GM06990 (cell line): ENCODE measurements around the gene CD99L2.

Experiments used
- DNase-seq: peaks from one replicate; pipeline ENCODE4 v3.0.0-alpha.2; 2011; ENCODE audit not compliant: insufficient read length; ENCODE audit errors: extremely low read depth
- H3K27me3 ChIP-seq: replicated peaks from 2 replicates; pipeline ENCODE4 v1.6.0; 2011; ENCODE audit warnings: low read length; ENCODE audit not compliant: control insufficient read depth, insufficient read depth
- H3K36me3 ChIP-seq: 2 replicates; pipeline ENCODE4 v1.5.1; 2011; ENCODE audit warnings: low read length; ENCODE audit not compliant: control insufficient read depth, insufficient read depth
- H3K4me3 ChIP-seq: replicated peaks from 2 replicates; pipeline ENCODE4 v1.5.1; 2011; ENCODE audit warnings: low read depth, mild to moderate bottlenecking, control low read depth, low read length
- TF ChIP-seq, protein P1 (sequence below): IDR thresholded peaks from 2 replicates; pipeline ENCODE4 v1.5.1; 2011; ENCODE audit warnings: low read length, control low read depth, mild to moderate bottlenecking, inconsistent platforms; ENCODE audit not compliant: insufficient read depth, poor library complexity, severe bottlenecking

Gene CD99L2

DNA sequence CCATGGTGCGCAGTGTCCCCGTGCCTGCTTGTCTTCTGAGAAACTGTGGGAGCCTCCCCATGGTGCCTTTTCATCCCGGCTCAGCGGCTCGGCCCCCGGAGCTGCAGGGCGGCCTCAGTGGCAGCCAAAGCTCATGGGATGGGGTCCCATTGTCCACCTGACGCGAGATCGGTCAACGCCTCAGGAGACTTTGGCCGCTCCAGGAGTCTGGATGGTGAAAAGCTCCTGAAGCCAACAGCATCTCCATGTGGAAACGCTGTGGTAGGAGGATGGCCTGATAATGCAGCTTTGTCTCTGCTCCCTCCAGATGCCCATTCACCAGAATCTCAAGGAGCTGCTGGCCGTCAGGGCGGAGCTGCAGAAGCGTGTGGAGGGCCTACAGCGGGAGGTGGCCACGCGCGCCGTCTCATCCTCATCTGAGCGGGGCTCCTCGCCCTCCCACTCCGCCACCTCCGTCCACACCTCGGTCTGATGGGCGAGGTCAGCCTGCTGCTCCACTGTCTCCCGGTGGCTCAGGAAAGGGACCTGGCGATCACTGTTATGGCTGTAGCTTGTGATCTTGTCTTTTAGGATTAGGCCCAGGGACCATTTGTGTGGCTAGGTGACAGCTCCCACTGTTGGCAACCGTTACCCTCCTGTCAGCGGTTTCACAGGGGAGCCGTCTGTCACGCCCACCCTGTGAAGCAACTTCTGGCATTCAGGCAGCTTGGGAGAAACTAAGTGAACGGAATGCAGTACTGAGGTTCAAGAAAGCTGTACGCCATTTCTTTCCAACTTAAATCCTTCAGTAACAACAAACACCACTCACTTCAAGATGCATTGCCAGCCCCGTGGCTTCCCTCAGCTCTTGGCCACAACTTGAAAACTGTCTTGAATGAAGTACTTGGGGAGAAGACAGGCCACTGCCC is 136.0 kb downstream of the CD99L2 start:
- TF ChIP-seq, protein P1, sequence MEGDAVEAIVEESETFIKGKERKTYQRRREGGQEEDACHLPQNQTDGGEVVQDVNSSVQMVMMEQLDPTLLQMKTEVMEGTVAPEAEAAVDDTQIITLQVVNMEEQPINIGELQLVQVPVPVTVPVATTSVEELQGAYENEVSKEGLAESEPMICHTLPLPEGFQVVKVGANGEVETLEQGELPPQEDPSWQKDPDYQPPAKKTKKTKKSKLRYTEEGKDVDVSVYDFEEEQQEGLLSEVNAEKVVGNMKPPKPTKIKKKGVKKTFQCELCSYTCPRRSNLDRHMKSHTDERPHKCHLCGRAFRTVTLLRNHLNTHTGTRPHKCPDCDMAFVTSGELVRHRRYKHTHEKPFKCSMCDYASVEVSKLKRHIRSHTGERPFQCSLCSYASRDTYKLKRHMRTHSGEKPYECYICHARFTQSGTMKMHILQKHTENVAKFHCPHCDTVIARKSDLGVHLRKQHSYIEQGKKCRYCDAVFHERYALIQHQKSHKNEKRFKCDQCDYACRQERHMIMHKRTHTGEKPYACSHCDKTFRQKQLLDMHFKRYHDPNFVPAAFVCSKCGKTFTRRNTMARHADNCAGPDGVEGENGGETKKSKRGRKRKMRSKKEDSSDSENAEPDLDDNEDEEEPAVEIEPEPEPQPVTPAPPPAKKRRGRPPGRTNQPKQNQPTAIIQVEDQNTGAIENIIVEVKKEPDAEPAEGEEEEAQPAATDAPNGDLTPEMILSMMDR: no peak
- Histone ChIP-seq H3K27me3 (no peaks in the 10 kb centered on the region), H3K4me3 (no peak overlapping the region), H3K36me3 (peaks cover 5% of the 10 kb centered on the region)
- DNase-seq: no peak

DNA sequence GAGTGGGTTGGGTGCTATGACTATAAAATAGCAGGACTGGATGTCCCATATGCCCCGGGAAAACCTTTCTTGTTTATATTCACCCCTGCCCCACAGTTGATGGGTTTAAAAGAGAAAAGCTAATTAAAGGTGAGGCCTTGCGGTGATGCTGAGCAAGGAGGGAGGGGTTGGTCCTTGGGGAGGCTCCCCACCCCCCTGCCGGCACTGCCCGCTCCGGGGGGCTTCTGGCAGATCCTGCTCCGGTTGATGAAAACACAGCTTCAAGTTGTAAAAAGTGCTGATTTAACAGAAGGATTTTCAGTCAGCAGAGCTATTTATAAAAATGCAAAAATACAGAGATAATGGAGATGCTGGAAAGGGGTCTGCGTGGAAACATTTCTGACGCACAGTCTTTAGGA is 136.7 kb downstream of the CD99L2 start:
- TF ChIP-seq, protein P1: no peak
- Histone ChIP-seq H3K27me3 (no peaks in the 10 kb centered on the region), H3K36me3 (peaks cover 5% of the 10 kb centered on the region), H3K4me3 (no peak overlapping the region)
- DNase-seq: no peak

DNA sequence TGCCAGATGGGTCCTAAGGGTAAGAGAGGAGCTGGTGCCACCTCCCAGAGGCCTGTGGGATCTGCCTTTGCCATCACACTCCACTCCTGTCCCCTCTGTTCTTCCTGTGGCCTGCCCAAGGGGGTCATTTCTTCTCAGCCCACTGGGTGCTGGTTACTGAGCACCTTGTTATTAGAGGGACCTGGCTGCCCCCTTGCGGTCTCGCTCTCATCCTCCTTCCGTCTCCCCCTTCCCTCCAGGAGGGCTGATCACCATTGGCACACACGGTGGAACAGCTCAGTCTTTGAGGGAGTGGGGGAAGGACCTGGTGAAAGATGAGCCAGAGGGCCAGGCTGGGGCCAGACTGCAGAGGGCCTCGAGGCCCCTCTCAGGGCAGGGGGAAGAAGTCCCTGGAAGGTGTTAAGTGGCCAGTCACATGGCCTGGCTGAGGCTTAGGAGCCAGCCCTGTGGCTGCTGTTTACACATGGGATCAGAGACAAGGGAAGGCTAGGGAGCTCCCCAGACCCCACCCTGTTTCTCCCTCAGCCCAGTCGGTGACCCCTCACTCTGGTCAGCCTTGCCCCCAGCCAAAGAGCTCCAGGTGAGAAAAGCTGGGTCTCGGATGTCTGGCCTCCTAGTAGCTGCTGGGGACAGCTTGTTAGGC is 137.2 kb downstream of the CD99L2 start:
- no peak overlapping the region for H3K4me3 ChIP-seq
- no peaks in the 10 kb centered on the region for H3K27me3 ChIP-seq
- H3K36me3 ChIP-seq: peaks cover 5% of the 10 kb centered on the region
- TF ChIP-seq, protein P1: no peak
- no peak for DNase-seq

DNA sequence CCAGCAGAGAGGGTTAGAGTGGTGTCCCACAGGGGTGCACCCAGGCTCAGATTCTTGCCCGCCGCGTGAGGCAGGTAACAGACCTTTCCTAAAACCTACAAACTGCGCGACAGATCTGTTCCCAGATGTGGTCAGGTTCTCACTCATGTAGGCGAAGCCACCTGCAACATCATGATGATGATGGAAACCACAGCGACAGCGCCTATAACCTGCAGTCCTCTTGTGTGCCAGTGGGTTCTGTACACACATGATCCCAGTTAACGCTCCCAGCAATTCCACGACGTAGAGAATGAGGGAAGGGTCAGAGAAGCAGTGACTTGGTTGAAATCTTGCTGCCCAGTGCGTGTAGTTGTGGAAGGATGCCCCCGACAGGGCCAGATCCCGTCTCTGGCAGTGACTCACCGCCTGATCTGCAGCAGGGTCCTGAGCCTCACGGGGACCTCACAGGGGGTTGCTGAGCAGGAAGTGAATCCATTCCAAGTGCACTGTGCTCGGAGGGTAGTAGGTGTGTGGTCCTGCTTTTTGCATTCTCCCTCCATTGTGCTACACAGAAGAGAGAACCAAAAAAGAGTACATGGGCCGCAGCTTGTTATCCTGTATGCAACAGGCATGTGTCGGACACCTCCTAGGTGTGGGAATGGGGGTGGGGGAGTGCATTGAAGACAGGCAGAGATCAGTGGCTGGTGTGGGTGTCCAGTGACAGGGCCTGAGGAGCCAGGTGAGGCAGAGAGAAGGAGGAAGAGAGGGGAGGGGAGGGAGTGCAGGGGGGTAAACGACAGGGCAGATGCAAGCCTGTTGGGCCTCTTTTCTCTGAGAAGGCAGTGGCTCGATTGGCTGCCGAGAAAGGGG is 138.7 kb downstream of the CD99L2 start:
- TF ChIP-seq, protein P1: no peak
- no peak overlapping the region for H3K4me3 ChIP-seq
- peaks cover 5% of the 10 kb centered on the region for H3K36me3 ChIP-seq
- no peak for DNase-seq
- H3K27me3 ChIP-seq: no peaks in the 10 kb centered on the region

DNA sequence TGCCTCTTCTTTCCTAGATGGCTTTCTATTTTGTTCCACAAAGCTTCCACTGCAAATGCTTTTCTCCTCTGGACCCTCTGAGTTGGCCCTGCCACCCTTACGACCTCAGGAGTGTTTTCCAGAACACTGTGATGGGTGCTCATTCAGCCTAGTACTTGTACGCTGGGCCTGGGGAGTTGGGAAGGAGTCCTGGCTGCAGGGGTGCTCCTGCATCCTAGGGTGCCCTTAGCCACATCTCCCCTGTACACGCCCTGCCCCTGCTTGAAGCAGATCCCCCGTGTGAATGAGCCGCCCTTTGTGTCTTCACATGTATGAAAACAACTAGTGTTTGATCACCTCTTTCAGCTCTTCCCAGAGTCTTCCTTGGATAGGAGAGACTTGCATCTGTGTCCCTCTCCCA is 141.1 kb downstream of the CD99L2 start:
- no peak for DNase-seq
- Histone ChIP-seq H3K36me3 (peaks cover 5% of the 10 kb centered on the region), H3K27me3 (no peaks in the 10 kb centered on the region), H3K4me3 (no peak overlapping the region)
- TF ChIP-seq, protein P1: no peak
